Stomach (tissue), 9 donors: ENCODE measurements around the gene DLX2. TPM values are rescaled to one million over a fixed set of nuclear protein-coding genes. Genes with fewer than 3 reads are reported as not detected.

Experiments used
- DNase-seq, 2 donors: peaks; one replicate each; pipeline versions ENCODE4 v3.0.0 to v3.0.0-alpha.2; 2013 to 2019
- H3K27ac ChIP-seq, 5 donors: fragments of 200-600 bp in 4 of 5; sonication (generic) in 4 of 5; one replicate each; pipeline ENCODE4 v1.5.1; 2013 to 2019; ENCODE audit warnings: mild to moderate bottlenecking in 1 of 5, moderate library complexity in 1 of 5
- H3K27me3 ChIP-seq, 3 donors: fragments of 200-600 bp; sonication (generic); one replicate each; pipeline ENCODE4 v1.5.1; 2017 to 2019; ENCODE audit warnings: mixed run types in 1 of 3
- H3K36me3 ChIP-seq, 4 donors: fragments of 200-600 bp; sonication (generic); 1 replicate in 3 of 4; 2 replicates in 1 of 4; pipeline ENCODE4 v1.5.1; 2016 to 2019
- H3K4me1 ChIP-seq, 4 donors: fragments of 200-600 bp; sonication (generic); one replicate each; pipeline ENCODE4 v1.5.1; 2016 to 2019
- H3K4me3 ChIP-seq, 4 donors: fragments of 200-600 bp; sonication (generic) in 3 of 4; one replicate each; pipeline ENCODE4 v1.5.1; 2016 to 2019; ENCODE audit warnings: mild to moderate bottlenecking in 1 of 4
- H3K9me3 ChIP-seq, 4 donors: fragments of 200-600 bp; sonication (generic); one replicate each; pipeline ENCODE4 v1.5.1; 2016 to 2019
- CTCF ChIP-seq, 7 experiments: fragments of 450-650 bp in 4 of 7; fragments of 200-600 bp in 3 of 7; sonication (generic) in 3 of 7; IDR thresholded peaks; one replicate each; pipeline ENCODE4 v1.5.1; 2016 to 2019; ENCODE audit warnings: antibody characterized with exemption in 7 of 7, control low read depth in 2 of 7, mild to moderate bottlenecking in 1 of 7
- EP300 ChIP-seq: sonication (generic); formaldehyde crosslinking; IDR thresholded peaks from one replicate; pipeline ENCODE4 v1.6.1; 2017; ENCODE audit warnings: antibody characterized with exemption
- POLR2A ChIP-seq, 4 donors: fragments of 450-650 bp; IDR thresholded peaks; one replicate each; pipeline ENCODE4 v1.6.1; 2016; ENCODE audit warnings: antibody characterized with exemption in 4 of 4, control low read depth in 2 of 4, mild to moderate bottlenecking in 1 of 4, moderate library complexity in 1 of 4
- POLR2AphosphoS5 ChIP-seq, 3 donors: sonication (generic); formaldehyde crosslinking; IDR thresholded peaks; one replicate each; pipeline ENCODE4 v1.6.1; 2016; ENCODE audit warnings: antibody characterized with exemption in 3 of 3
- WGBS, 5 donors: extraction: QIAGEN DNeasy Blood & Tissue Kit in 3 of 5; methylation state at CpG; one replicate each; pipeline versions ENCODE4 v1.1.5 to v1.1.7; 2013 to 2018; 5-methylcytosine and 5-hydroxymethylcytosine counted together
- intact Hi-C: fragments of 100-400 bp; cut with DNase I; formaldehyde crosslinking; loops from one replicate; pipeline ENCODE4 v1.15.1; 2023; ENCODE audit warnings: low total_unique reads
- polyA plus RNA-seq, 3 donors: library from polyadenylated mRNA; stranded (reverse); fragments of 200-250 nt; gene quantifications; one replicate each; pipeline ENCODE4 v1.2.3, GENCODE V29; 2013
- total RNA-seq, 5 donors: library from RNA; depleted of rRNA; stranded (reverse); fragments of >200 nt; gene quantifications; one replicate each; pipeline versions ENCODE4 v1.1.0 to v1.2.3, GENCODE V29; 2014 to 2016
- donor health status: healthy with polysubstance abuse.
- donor health status: Bipolar disorder and iron deficiency.
- donor health status: healthy.

Gene DLX2
- total and polyA plus RNA-seq, 8 donors, result 0.03 TPM; not detected in 7

GRCh38 chr2:172091761-172092566 is 10.7 kb downstream of the DLX2 start:
- 12 to 19% (median 17%) methylated on average over 11 of the region's 11 CpGs for WGBS, 5 donors
- intact Hi-C loops, result no loop called here
- H3K9me3 ChIP-seq, result peaks cover 0 to 7% (median 0%) of the 10 kb centered on the region in 4 donors
- TF ChIP-seq POLR2A (IDR thresholded peaks at IDR 0.05) (no peak), EP300 (no peak), POLR2AphosphoS5 (IDR thresholded peaks at IDR 0.05) (no peak), CTCF (IDR thresholded peaks at IDR 0.05) (no peak)
- H3K27me3 ChIP-seq, result peaks cover 72 to 100% (median 99%) of the 10 kb centered on the region in 3 donors
- DNase-seq, result peak in 1 of 2 donors; percentile 25
- H3K27ac ChIP-seq, result no peak overlapping the region
- no peak overlapping the region for H3K4me3 ChIP-seq
- peaks cover 27 to 51% (median 46%) of the 10 kb centered on the region in 4 donors for H3K4me1 ChIP-seq
- no peaks in the 10 kb centered on the region for H3K36me3 ChIP-seq

- intact Hi-C loops, result no loop called here
- TF ChIP-seq POLR2A (IDR thresholded peaks at IDR 0.05) (no peak), CTCF (IDR thresholded peaks at IDR 0.05) (no peak), POLR2AphosphoS5 (IDR thresholded peaks at IDR 0.05) (no peak), EP300 (no peak)
- 10 to 16% (median 13%) methylated on average over 13 of the region's 13 CpGs for WGBS, 5 donors
- Histone ChIP-seq H3K9me3 (peaks cover 0 to 7% (median 0%) of the 10 kb centered on the region in 4 donors), H3K4me3 (no peak overlapping the region), H3K27me3 (peaks cover 72 to 100% (median 99%) of the 10 kb centered on the region in 3 donors), H3K36me3 (no peaks in the 10 kb centered on the region), H3K4me1 (peaks cover 26 to 51% (median 46%) of the 10 kb centered on the region in 4 donors), H3K27ac (no peak overlapping the region)
- DNase-seq, result no peak
Measured at GRCh38 chr2:172091000-172091641, 11.6 kb downstream of the DLX2 start.

GRCh38 chr2:172090044-172090961 is 12.4 kb downstream of the DLX2 start:
- 6 to 11% (median 7%) methylated on average over 15 to 39 of the region's 39 CpGs for WGBS, 5 donors
- peaks cover 75 to 100% (median 99%) of the 10 kb centered on the region in 3 donors for H3K27me3 ChIP-seq
- no peak overlapping the region for H3K27ac ChIP-seq
- H3K9me3 ChIP-seq, result peaks cover 0 to 7% (median 0%) of the 10 kb centered on the region in 4 donors
- H3K4me3 ChIP-seq, result no peak overlapping the region
- H3K36me3 ChIP-seq, result no peaks in the 10 kb centered on the region
- intact Hi-C loops, result no loop called here
- DNase-seq, result peak in 1 of 2 donors; percentile 21
- H3K4me1 ChIP-seq, result peaks cover 28 to 51% (median 46%) of the 10 kb centered on the region in 4 donors
- TF ChIP-seq CTCF (IDR thresholded peaks at IDR 0.05) (no peak), EP300 (no peak), POLR2AphosphoS5 (IDR thresholded peaks at IDR 0.05) (no peak), POLR2A (IDR thresholded peaks at IDR 0.05) (no peak)

GRCh38 chr2:172089633-172090032 is 13.1 kb downstream of the DLX2 start:
- peaks cover 28 to 51% (median 46%) of the 10 kb centered on the region in 4 donors for H3K4me1 ChIP-seq
- no peak for TF ChIP-seq EP300
- no peak for TF ChIP-seq CTCF (IDR thresholded peaks at IDR 0.05)
- no peak for TF ChIP-seq POLR2A (IDR thresholded peaks at IDR 0.05)
- no peak for TF ChIP-seq POLR2AphosphoS5 (IDR thresholded peaks at IDR 0.05)

More at GRCh38 chr2:172089633-172090032, 13.1 kb downstream of the DLX2 start:
- H3K27ac ChIP-seq, result no peak overlapping the region
- H3K9me3 ChIP-seq, result peaks cover 0 to 7% (median 0%) of the 10 kb centered on the region in 4 donors
- H3K4me3 ChIP-seq, result no peak overlapping the region
- H3K27me3 ChIP-seq, result peaks cover 73 to 100% (median 99%) of the 10 kb centered on the region in 3 donors
- no peaks in the 10 kb centered on the region for H3K36me3 ChIP-seq
- no peak for DNase-seq
- intact Hi-C loops, result no loop called here
- 25 to 38% (median 30%) methylated on average over 7 of the region's 7 CpGs for WGBS, 5 donors
